Measurements from ENCODE around the gene CDH4. TPM values are rescaled to one million over a fixed set of nuclear protein-coding genes. Genes with fewer than 3 reads are reported as not detected.

Gene CDH4
- total RNA-seq, 1 donor from 2014 or later = 0.23 TPM

- Mint-ChIP-seq H3K4me1 (ENCODE audit: unreplicated experiment) (no peaks in the 10 kb centered on the region), H3K9me3 (ENCODE audit: unreplicated experiment) (peaks cover 9% of the 10 kb centered on the region), H3K27me3 (ENCODE audit: unreplicated experiment) (peaks cover 1% of the 10 kb centered on the region), H3K36me3 (ENCODE audit: low read depth, unreplicated experiment) (no peaks in the 10 kb centered on the region), H3K4me3 (ENCODE audit: unreplicated experiment) (no peak overlapping the region), H3K27ac (ENCODE audit: unreplicated experiment) (no peak overlapping the region)
- no peak for TF ChIP-seq CTCF (IDR thresholded peaks at IDR 0.05; ENCODE audit: unreplicated experiment)
- no peak for DNase-seq (ENCODE audit: low spot score)
Observed at GRCh38 chr20:61460261-61461052, 208.4 kb downstream of the CDH4 start.

GRCh38 chr20:61461461-61461860, 209.4 kb downstream of the CDH4 start:
- Mint-ChIP-seq H3K4me3 (ENCODE audit: unreplicated experiment) (no peak overlapping the region), H3K36me3 (ENCODE audit: low read depth, unreplicated experiment) (no peaks in the 10 kb centered on the region), H3K27ac (ENCODE audit: unreplicated experiment) (no peak overlapping the region), H3K27me3 (ENCODE audit: unreplicated experiment) (no peaks in the 10 kb centered on the region), H3K4me1 (ENCODE audit: unreplicated experiment) (no peaks in the 10 kb centered on the region), H3K9me3 (ENCODE audit: unreplicated experiment) (peaks cover 9% of the 10 kb centered on the region)
- DNase-seq (ENCODE audit: low spot score) = no peak
- TF ChIP-seq CTCF (IDR thresholded peaks at IDR 0.05; ENCODE audit: unreplicated experiment) = no peak

- no peak for TF ChIP-seq CTCF (IDR thresholded peaks at IDR 0.05; ENCODE audit: unreplicated experiment)
- no peaks in the 10 kb centered on the region for H3K4me1 Mint-ChIP-seq (ENCODE audit: unreplicated experiment)
- no peak overlapping the region for H3K27ac Mint-ChIP-seq (ENCODE audit: unreplicated experiment)
- no peak for DNase-seq (ENCODE audit: low spot score)
- no peaks in the 10 kb centered on the region for H3K27me3 Mint-ChIP-seq (ENCODE audit: unreplicated experiment)
- no peak overlapping the region for H3K4me3 Mint-ChIP-seq (ENCODE audit: unreplicated experiment)
- H3K36me3 Mint-ChIP-seq (ENCODE audit: low read depth, unreplicated experiment) = no peaks in the 10 kb centered on the region
- H3K9me3 Mint-ChIP-seq (ENCODE audit: unreplicated experiment) = peaks cover 9% of the 10 kb centered on the region
Observed at GRCh38 chr20:61464307-61465303, 212.5 kb downstream of the CDH4 start.

- TF ChIP-seq CTCF (IDR thresholded peaks at IDR 0.05; ENCODE audit: unreplicated experiment) = no peak
- no peaks in the 10 kb centered on the region for H3K36me3 Mint-ChIP-seq (ENCODE audit: low read depth, unreplicated experiment)
- no peak overlapping the region for H3K4me3 Mint-ChIP-seq (ENCODE audit: unreplicated experiment)
- no peak overlapping the region for H3K27ac Mint-ChIP-seq (ENCODE audit: unreplicated experiment)
- no peaks in the 10 kb centered on the region for H3K9me3 Mint-ChIP-seq (ENCODE audit: unreplicated experiment)
- peaks cover 6% of the 10 kb centered on the region for H3K27me3 Mint-ChIP-seq (ENCODE audit: unreplicated experiment)
- DNase-seq (ENCODE audit: low spot score) = no peak
- H3K4me1 Mint-ChIP-seq (ENCODE audit: unreplicated experiment) = no peaks in the 10 kb centered on the region
Observed at GRCh38 chr20:61475729-61476128, 223.7 kb downstream of the CDH4 start.

Measured in endothelial cell (in vitro differentiated cells).